Erythroblast (primary cell): ENCODE measurements around the gene SLC9A2.

Experiments
- GATA1 ChIP-seq: IDR thresholded peaks from 2 replicates; pipeline ENCODE4 v1.6.1; 2011; ENCODE audit warnings: low read depth, mild to moderate bottlenecking, control low read depth, low read length, moderate library complexity
- POLR2A ChIP-seq: IDR thresholded peaks from 2 replicates; pipeline ENCODE4 v1.6.1; 2011; ENCODE audit warnings: mild to moderate bottlenecking, low read length

DNA sequence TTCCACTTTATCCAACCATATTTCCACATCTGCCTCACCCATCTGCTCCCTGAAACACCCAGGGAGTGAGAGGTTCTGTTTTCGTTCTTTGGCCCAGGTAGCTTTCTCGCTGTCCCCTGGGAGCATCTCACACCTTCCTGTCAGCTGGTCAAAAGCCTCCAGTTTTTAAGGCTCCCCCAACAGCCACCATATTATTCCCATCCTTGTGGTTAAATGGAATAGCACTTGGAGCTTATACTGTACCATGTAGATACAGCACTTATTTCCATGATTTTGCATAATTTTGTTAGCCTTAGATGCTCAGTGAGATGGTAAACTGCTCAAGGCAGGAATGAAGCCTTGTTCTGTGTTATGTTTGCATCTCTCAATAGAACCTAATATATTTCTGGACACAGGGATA, 84.0 kb downstream of the SLC9A2 start:
- TF ChIP-seq POLR2A (no peak), GATA1 (no peak)
